NCI-H187 treated with DMSO at 0.1 percent for 48 hours (cell line): Measurements from ENCODE around the gene MPV17L2.
A peak's percentile ranks its signal among the peaks of the same experiment; 100 is the strongest.
"Not testable (repeated sequence)": the region's sequence is repeated elsewhere in the genome, so short reads cannot be mapped to it uniquely, and the experiment has no call there.

Experiments
- DNase-seq: peaks from one replicate; lab custom pipeline; 2025; lab: John Stamatoyannopoulos, UW

Gene MPV17L2

DNA sequence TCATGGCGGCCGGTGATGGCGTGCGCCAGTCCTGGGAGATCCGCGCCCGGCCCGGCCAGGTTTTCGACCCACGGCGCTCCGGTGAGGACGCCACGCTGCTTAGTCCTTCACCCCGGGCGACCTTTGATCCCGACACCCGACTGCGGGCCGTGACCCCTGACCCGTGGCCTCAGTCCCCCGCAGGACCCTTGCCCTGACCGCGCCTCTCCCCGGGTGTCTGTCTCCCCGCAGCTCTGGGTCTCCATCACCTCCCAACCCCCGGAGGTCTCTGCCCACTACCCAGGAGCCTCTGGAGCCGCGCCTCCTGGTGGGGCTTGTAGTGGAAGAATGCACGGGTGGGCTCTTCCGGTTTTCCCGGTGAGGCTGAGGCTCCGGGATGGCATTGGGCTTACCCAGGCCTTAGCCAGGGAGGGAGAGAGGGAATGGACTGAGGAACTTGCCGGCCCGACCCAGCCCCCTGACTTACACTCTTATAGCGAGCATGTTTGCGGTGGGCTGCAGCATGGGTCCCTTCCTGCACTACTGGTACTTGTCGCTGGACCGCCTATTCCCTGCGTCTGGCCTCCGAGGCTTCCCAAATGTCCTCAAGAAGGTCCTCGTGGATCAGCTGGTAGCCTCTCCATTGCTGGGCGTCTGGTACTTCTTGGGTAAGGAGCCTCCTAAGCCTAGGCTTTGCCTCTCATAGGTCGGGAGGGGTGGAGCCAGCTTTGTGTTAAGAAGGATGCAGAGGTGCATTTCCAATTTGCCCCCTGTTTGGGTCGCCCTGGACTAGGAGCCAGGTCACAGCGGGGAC, 566 bp downstream of the MPV17L2 start:
- DNase-seq, result no peak

DNA sequence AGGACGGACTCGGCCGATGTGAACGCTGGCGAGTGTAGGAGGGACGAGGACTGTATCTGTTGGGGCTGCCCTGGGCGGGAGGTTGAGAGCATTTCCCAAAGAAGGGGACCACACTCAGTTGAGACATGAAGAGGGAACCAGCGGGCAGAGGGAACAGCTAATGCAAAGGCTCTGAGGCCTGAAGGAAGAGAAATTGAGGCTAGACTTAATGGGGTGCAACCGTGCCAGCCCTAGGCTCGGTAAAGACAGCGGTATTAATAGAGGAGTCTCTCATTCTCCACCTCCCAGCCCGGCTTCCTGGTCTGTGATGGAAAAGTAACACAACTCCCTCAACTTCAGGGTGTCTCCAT, 1.1 kb downstream of the MPV17L2 start:
- DNase-seq, result no peak

DNA sequence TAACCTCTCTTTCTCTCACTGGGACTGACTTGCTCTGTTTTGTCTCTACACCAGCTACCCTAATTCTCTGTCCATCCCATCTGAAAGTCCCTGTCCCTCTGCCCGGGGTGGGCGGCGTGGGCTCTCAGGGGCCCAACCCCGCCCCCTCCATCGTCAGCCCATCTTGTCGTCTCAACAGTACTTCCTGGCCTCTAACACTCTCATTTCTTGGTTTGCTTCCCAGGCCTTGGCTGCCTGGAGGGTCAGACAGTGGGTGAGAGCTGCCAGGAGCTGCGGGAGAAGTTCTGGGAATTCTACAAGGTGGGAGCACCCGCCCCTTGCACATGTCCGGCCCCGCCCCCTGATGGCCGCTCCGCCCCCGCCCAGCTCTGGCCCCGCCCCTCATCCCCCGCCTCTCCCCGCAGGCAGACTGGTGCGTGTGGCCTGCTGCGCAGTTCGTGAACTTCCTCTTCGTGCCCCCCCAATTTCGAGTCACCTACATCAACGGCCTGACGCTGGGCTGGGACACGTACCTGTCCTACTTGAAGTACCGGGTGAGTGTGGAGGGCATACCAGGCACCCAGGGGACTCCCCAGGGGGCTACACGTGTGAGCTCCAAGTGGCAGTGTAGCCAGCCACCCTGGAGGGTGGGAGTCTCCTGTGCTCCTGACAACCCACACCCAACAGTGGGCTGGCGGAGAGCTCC, 1.7 kb downstream of the MPV17L2 start:
- DNase-seq, result no peak

DNA sequence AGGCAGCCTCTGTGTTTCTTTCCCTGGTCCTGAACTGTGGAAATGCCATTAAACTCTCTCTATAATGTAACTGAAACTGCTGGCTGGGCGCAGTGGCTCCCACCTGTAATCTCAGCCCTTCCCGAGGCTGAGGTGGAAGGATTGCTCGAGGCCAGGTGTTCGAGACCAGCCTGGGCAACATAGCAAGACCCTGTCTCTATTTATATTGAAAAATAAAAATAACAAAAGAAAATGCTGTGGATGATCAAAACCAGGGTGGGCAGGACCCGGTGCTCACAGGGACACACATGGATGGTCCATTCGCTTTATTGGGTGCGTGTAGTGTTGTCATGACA, 3.5 kb downstream of the MPV17L2 start:
- no peak for DNase-seq

DNA sequence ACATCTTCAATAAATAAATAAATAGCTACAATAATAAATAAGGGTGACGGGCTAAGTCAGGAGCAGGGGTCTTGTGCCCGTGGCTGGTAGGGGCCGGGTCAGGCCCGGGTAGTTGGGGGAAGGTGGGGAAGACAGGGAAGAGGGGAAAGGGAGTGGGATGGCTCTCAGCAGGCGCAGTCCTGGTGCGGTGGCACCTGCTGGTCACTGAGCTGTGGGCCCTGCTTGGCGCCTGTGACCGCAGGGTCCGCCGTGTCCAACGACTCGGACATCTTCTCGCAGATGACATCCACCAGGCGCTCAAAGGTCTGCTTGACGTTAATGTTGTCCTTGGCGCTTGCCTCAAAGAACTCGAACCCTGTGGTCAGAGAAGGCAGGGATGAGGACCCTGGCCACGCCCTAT, 4.3 kb downstream of the MPV17L2 start:
- DNase-seq, result no peak

DNA sequence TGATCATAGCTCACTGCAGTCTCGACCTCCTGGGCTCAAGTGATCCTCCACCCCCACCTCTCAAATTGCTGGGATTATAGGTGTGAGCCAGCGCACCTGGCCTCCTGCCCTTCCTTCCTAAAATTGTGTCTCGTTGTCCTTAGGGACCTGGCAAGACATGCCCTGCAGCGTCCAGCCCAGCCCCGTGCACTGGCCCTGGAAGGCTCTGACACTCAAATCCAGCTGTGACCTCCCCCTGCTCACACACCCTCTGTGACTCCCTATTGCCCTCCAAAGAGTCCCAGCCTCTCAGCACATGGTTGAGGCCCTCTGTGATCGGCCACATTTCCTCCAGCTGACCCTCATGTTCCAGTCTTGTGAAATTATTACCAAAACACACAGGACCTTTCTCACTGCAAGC, 4.9 kb downstream of the MPV17L2 start:
- DNase-seq, result no peak

DNA sequence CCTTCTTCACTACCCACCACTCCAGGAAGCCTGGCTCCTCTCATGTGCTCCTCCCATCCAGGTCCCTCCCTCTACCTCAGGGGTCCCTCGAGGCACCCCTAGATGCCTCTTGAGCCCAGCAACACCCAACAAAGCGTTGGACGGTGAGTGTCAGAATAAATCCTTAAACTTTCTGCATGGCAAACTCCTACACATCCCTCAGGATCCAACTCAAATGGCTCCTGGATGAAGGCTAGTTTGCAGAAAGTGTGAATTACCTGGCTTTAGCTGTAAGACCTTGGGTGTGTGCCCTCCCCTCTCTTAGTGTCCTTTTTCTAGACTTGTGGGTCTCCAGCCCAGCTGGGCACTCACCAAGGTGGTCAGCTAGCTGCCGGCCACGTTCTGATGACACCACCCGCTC, 5.4 kb downstream of the MPV17L2 start:
- no peak for DNase-seq

DNA sequence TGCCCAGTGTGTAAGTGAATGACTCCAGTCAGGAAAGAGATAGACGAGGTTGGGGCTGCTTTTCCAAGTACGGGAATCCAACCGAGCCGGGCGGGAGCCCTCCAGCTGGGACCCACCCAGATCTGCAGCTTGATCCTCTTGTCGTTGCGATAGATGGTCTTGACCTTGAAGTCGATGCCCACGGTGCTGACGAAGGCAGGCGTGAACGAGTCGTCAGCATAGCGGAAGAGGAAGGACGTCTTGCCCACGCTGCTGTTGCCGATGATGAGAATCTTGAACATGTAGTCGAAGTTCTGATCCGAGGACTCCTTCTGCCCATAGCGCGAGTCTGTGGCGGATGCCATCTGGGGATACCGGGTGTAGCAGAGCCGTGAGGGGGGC, 9.4 kb downstream of the MPV17L2 start:
- no peak for DNase-seq

DNA sequence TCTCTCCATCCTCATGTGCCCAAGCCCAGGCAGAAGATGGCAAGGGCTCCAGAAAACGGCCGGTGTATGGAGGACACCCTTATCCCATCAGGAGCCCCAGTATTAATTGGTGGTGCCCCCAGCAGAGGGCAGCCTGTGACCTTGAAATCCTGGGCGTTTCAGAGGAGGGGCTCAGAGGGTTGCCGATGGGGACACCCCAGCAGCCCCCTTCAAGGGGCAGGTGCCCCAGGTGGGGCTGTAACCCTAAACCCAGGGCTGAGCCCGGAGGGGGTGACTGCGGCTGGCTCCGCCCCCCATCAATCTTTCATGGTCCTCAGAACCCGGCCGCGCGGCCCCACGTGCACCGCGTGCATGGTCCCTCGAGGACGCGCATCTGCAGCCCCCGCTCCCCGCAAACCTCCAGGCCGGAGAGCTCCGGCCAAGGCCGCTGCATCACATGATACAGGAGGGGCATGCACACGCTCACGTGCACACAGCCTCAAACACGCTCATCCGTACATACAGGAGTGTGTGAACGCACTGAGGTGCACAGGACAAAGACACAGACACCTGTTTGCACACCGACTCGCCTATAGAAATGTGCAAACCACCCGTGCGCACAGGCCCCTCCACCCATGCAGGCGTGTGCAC, 9.9 kb downstream of the MPV17L2 start:
- no peak for DNase-seq

DNA sequence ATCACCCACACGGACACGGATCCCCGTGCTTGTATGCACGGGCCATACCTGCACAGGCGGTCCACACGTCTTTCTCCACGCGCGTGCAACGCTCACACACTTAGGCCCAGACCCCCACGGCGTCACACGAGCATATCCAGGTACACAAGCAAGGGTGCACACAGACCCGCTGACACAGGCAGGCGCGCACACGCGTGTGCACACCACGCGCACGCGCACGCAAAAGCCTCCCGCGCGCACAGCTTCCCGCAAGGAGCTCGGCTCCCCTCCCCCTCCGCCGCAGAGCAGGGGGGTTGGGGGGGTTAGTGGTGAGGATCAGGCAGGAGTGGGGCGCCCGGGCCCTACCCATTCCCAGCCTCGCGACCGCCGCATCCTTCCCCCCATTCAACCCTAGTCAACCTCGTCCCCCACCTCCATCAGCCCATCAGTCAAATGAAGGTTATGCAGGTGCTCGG, 10.4 kb downstream of the MPV17L2 start:
- no peak for DNase-seq

DNA sequence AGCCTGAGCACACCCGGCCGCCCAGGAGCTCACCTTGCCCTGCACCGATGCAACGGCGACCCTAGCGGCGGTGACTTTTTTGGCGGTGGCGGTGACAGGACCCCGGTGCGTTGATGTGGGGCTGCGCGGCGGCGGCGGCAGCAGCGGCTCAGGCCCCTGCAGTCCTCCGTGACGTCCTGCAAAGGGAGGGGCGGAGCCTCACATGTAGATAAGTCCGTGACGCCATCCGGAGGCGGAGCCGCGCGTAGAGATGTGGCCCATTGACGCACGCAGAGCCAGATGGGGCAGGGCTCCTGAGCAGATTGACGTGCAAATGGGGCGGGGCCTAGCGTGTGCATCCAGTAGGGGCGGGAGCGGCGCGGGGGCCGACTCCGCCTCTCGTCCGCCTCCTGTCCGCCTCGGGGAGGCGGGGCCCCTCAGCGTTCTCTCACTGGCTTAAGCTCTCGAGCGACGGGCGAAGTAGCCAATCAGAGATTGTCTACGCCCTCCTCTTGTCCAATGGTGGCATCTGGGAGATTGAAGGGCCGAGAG, 10.9 kb downstream of the MPV17L2 start, which contains the start of gene RAB3A:
Gene RAB3A, minus strand, starts transcription at position 180 of the 531 bp plus-strand sequence. CDS start 1,302 bp downstream, outside the sequence.
- DNase-seq, result peak; percentile 87

DNA sequence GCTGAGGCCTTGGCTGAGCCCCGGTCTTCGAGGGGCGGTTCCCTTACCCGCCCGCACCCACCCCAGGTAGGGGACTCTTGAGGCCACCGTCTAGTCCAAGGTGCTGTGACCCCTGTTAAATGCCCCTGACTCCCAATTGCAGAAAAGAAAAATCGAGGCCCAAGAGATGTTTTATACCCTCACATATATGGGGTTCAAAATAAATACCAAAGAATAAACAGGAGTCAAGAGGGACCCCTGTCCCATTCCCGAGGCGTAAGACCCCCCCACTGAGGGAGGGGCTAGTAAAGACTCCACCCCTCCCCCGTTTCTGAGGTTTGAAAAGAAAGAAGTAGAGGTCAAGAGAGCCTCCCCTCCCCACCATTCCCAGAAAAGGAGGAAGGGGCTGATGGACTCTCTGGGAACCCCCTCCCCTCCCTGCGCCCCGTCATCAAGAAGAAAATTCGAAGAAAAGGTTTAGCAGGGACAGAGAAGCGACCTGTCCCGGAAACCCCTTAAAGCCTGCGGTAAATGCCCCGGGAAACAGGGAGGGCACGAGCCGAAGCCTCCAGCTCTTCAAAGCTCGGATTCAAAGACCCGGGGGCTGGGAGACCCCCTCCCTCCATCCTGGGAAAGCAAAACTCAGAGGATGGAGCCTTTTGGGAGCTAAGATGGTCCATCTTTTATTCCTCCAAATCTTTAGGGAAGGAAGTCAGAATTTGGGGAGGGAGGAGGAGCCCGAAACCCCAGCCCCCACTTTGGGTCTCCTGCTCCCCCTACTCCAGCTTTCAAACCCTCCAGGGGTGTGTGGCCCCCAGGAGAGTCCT, 11.6 kb downstream of the MPV17L2 start:
- no peak for DNase-seq

DNA sequence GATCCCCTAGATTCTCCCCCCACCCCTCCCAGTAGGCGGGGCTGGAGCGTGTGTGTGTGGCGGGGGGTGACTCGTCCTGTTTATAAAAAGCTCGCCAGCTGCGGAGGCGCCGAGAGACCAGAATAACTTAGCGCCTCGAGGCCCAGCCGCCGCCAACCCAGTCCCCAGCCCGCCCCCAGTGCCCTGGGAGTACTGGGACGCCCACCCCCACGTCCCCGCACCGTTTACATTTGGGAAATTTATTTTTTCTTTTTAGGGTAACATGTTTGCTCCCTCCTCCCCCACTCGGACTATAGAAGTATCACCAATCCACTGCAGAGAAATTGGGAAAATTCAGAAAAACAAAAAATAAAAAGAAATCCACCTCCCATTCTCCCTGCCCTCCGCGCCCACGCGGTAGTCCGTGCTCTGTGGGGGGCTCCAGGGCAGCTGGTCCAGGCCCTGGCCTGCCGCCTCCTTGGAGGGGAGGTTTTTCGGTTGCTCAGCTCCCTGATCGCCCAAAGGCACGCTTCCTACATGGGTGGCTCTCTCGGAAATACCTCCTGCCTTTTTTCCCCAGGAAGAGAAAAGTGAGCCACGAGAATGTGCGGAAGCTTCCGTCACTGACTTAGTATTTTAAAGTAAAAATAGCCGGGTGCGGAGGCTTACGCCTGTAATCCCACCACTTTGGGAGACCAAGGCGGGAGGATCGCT, 12.3 kb downstream of the MPV17L2 start:
- no peak for DNase-seq

DNA sequence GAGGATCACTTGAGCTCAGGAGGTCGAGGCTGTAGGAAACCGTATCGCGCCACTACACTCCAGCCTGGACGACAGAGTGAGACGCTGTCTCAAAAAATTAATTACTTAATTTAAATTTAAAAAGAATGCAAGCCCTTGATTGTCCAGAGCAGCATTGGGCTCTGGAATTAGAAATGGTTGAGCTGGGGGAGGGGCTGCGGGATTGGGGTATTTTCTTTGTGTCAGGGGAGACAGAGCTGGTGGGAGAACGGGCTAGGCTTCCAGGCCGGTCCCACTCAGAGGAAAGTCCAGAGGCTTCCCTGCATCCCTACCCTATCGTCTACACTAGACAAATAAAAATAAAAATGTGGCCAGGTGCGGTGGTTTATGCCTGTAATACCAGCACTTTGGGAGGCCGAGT, 13.0 kb downstream of the MPV17L2 start:
- DNase-seq, result no peak

DNA sequence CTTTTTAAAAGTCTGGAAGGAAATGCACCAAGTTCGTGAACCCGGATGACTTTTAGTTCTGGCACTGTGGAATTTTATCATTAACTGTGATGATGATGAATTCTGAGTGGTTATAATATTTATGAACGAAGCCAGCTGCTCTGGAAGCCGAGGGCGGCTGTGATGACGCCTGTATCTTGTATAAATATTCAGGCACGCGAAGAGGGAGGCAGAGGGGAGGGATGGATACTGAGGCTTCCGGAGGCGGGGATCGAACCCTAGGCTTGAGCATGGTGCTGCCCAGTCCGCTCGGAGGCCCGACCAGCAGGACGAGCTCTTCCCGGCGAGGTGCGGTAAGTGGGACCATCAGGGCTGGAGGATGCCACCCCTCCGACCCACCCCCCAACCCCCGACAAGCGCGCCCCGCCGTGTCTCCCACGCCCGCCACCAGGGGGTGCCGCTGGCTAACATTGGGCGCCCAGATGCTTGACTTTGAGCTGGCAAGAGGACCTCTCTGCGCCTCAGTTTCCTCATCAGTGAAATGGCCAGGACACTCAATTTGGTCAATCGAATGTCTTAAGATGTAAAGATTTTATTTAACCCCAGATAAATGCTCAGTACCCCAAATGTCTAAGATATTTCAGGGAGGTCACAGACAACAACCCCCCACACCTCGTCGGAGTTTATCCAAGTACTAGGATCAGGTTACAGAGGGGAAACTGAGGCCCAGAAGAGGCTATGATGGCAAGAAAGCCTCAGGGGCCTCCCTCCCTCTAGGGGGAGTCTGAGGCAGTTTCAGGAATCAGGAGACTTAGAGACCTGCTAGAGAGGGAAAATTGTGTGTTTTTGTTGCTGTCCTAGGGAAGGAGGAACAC, 15.3 kb downstream of the MPV17L2 start:
- no peak for DNase-seq

DNA sequence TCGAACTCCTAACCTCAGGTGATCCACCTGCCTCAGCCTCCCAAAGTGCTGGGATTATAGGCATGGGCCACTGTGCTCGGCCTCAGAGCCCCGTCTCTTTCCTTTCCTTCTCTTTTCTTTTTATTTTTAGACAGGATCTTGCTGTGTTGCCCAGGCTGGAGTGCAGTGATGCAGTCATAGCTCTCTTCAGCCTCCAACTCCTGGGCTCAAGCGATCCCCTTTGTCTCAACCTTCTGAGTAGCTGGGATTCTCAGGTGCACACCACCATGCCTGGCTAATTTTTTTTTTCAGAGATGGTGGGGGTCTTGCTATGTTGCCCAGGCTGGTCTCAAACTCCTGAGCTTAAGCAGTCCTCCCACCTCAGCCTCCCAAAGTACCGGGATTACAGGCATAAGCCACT, 16.9 kb downstream of the MPV17L2 start:
- DNase-seq, result not testable (repeated sequence)

DNA sequence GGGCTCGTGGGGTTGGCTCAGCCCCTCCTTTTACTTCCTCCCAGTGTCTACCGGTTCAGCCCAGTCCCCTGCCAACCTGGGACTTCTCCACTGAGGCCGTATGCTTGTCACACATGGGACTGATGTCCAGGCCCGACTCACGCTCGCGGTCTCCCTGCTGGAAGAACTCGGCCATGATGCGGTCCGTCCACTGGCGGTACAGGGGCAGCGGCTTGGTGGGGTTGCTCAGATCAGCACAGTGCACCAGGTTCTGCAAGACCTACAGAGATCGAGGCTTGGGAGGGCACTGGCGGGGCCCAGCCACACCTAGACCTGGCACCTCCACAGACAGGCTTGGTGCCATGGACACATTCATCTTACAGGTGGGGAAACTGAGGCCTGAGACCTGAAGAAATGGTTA, 18.7 kb downstream of the MPV17L2 start:
- no peak for DNase-seq

DNA sequence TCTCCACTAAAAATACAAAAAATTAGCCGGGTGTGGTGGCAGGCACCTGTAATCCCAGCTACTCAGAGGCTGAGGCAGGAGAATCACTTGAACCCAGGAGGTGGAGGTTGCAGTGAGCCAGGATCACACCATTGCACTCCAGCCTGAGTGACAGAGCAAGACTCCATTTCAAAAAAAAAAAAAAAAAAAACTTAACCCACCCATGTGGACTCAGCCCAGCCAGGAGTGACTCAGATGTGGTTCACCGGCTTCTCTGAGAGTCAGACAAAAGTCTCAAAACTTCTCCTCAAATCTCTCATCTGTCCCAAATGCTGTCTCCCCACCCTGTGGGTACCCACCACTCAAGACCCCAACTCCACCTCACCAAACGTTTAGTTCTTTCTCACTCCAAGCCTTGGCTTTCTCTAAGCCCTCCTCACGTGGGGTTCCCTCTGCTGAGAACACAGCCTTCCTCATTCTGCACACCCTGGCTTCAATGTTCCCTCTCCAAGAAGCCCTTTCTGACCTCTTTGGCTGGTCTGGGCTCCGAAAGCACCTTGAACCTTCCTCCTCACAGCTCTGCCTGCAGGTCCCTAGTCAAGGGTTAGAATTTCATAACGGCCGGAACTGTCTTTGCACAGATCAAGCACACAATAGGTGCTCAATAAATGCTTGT, 21.9 kb downstream of the MPV17L2 start:
- DNase-seq, result no peak

DNA sequence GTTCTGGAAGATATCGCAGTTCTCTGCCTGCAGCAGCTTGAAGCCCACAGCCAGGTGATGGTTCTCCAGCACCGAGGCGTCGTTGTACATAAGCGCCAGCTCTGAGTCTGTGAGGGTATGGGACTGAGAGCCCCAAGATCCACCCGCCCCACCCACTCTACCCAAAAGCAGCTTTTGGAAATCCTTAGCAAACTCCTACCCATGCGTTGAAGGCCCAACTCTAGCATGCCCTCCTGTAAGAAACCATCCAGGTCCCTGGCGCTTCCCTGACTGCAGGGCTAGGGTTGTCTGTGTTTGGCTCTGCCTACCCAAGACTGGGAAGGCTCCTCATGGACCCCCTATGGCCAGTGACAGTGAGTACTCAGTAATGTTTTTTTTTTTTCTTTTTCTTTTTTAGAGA, 23.8 kb downstream of the MPV17L2 start:
- DNase-seq, result no peak

DNA sequence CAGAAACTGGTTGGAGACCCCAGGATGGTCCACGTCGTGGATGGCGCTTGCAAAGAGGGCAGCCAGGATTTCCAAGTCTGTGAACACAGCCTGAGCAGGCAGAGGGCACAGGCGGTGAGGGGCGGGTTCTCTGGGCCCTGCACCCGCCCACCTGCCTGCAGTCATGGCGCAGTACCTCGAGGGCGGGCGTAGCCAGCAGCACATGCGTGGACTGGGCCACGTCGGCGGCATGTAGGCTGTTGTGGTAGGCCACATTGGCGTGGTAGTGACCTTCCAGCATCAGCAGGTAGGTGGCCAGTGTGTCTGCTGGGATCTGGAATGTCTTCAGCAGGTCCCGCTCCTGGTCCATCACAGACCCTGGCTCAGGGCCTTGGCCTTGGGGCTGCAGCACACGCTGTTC, 25.1 kb downstream of the MPV17L2 start:
- DNase-seq, result no peak
